Smooth muscle cell (in vitro differentiated cells): Measurements from ENCODE around the gene RAB31. TPM values are rescaled to one million over a fixed set of nuclear protein-coding genes. Genes with fewer than 3 reads are reported as not detected.

ENCODE experiments used
- DNase-seq: peaks from one replicate; lab custom pipeline; 2025; ENCODE audit not compliant: unreplicated experiment; lab: John Stamatoyannopoulos, UW
- H2AFZ ChIP-seq: fragments of 200-600 bp; sonication (generic); 2 replicates; pipeline ENCODE4 v1.6.0; 2016; ENCODE audit warnings: antibody characterized with exemption, low read depth, mild to moderate bottlenecking
- H3F3A ChIP-seq: fragments of 200-600 bp; sonication (generic); 2 replicates; pipeline ENCODE4 v1.6.0; 2017; ENCODE audit warnings: antibody characterized with exemption, low read depth
- H3K27ac ChIP-seq: fragments of 200-600 bp; sonication (generic); 2 replicates; pipeline ENCODE4 v1.5.1; 2016; ENCODE audit warnings: low read depth, mild to moderate bottlenecking
- H3K27me3 ChIP-seq: fragments of 200-600 bp; sonication (generic); 2 replicates; pipeline ENCODE4 v1.6.1; 2016; ENCODE audit warnings: low read depth, mild to moderate bottlenecking
- H3K36me3 ChIP-seq: fragments of 200-600 bp; sonication (generic); 2 replicates; pipeline ENCODE4 v1.5.1; 2016; ENCODE audit warnings: low read depth
- H3K4me1 ChIP-seq: fragments of 200-600 bp; sonication (generic); 2 replicates; pipeline ENCODE4 v1.5.1; 2016; ENCODE audit warnings: low read depth
- H3K4me2 ChIP-seq: fragments of 200-600 bp; sonication (generic); 2 replicates; pipeline ENCODE4 v1.6.0; 2016; ENCODE audit warnings: mild to moderate bottlenecking
- H3K4me3 ChIP-seq: fragments of 200-600 bp; sonication (generic); 2 replicates; pipeline ENCODE4 v1.5.1; 2016; ENCODE audit warnings: mild to moderate bottlenecking
- H3K79me2 ChIP-seq: fragments of 200-600 bp; sonication (generic); 2 replicates; pipeline ENCODE4 v1.6.0; 2016; ENCODE audit warnings: low read depth, mild to moderate bottlenecking
- H3K9ac ChIP-seq: fragments of 200-600 bp; sonication (generic); 2 replicates; pipeline ENCODE4 v1.6.0; 2016; ENCODE audit warnings: low read depth
- H3K9me3 ChIP-seq: fragments of 200-600 bp; sonication (generic); replicated peaks from 2 replicates; pipeline ENCODE4 v1.5.1; 2016; ENCODE audit warnings: low read depth
- H4K20me1 ChIP-seq: fragments of 200-600 bp; sonication (generic); 2 replicates; pipeline ENCODE4 v1.6.0; 2016; ENCODE audit warnings: low read depth
- WGBS: methylation state at CpG from one replicate; pipeline ENCODE4 v1.1.7; 2016; ENCODE audit warnings: low lambda C conversion rate; 5-methylcytosine and 5-hydroxymethylcytosine counted together
- polyA plus RNA-seq: library from polyadenylated mRNA; unstranded; fragments of >200 nt; fragmentation: Nextera tagmentation; extraction: Ambion mirVana; gene quantifications from 2 replicates; pipeline ENCODE4 v1.2.1, GENCODE V29; 2016
- total RNA-seq: library from RNA; depleted of rRNA; stranded (reverse); fragments of >200 nt; gene quantifications from 2 replicates; pipeline ENCODE4 v1.2.3, GENCODE V29; 2014
- TF ChIP-seq, protein P1 (sequence below): fragments of 200-600 bp; sonication (generic); IDR thresholded peaks from 2 replicates; pipeline ENCODE4 v1.5.1; 2017; ENCODE audit warnings: borderline replicate concordance, mild to moderate bottlenecking, antibody characterized with exemption; ENCODE audit not compliant: insufficient read depth, poor library complexity, severe bottlenecking

Gene RAB31
- total and polyA plus RNA-seq, 2 experiments from 2014 or later, result 116 to 414 TPM

DNA sequence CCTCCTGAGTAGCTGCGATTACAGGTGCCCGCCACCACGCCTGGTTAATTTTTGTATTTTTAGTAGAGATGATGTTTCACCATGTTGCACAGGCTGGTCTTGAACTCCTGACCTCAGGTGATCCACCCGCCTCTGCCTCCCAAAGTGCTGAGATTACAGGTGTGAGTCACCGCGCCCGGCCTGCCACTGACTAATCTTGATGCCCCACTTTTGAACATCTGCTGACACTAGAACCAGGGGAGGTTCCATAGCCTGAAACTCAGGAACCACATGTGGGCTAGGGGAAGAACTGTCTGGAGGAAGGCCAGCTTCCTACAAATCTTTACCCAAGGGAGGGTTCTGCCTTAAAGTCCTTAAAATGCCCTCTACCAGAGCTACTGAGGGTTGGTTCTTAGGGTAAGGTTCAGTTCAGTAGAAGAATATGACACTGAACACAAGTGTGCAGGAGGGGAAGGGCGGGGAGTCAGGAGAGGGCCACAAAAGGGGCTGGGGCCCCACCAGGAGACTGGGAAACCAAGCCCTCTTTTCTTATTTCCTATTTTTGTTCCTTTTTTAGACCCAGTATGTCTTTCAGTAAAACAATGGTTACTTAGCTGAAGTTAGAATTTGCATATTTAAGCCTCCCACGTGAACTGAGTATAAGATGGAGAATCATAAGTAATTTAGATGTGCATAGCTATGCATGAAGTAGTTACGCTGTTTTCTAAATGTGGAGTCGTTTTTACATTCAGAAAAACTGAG, 6.3 kb upstream of the RAB31 start:
- Histone ChIP-seq H3K27me3 (no peaks in the 10 kb centered on the region), H4K20me1 (no peaks in the 10 kb centered on the region), H3F3A (peaks cover 11% of the 10 kb centered on the region), H3K4me1 (peaks cover 20% of the 10 kb centered on the region), H3K79me2 (no peaks in the 10 kb centered on the region), H3K4me3 (no peak overlapping the region), H3K36me3 (no peaks in the 10 kb centered on the region), H3K27ac (no peak overlapping the region), H3K4me2 (no peak overlapping the region), H2AFZ (no peak overlapping the region), H3K9me3 (no peaks in the 10 kb centered on the region), H3K9ac (no peak overlapping the region)
- WGBS, result 90% methylated on average over 11 of the region's 11 CpGs
- TF ChIP-seq, protein P1, sequence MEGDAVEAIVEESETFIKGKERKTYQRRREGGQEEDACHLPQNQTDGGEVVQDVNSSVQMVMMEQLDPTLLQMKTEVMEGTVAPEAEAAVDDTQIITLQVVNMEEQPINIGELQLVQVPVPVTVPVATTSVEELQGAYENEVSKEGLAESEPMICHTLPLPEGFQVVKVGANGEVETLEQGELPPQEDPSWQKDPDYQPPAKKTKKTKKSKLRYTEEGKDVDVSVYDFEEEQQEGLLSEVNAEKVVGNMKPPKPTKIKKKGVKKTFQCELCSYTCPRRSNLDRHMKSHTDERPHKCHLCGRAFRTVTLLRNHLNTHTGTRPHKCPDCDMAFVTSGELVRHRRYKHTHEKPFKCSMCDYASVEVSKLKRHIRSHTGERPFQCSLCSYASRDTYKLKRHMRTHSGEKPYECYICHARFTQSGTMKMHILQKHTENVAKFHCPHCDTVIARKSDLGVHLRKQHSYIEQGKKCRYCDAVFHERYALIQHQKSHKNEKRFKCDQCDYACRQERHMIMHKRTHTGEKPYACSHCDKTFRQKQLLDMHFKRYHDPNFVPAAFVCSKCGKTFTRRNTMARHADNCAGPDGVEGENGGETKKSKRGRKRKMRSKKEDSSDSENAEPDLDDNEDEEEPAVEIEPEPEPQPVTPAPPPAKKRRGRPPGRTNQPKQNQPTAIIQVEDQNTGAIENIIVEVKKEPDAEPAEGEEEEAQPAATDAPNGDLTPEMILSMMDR, result no peak
- no peak for DNase-seq

- Histone ChIP-seq H3K4me3 (no peak overlapping the region), H3K36me3 (no peaks in the 10 kb centered on the region), H3F3A (peaks cover 11% of the 10 kb centered on the region), H3K4me2 (peak overlapping the region; percentile 92), H2AFZ (no peak overlapping the region), H3K9ac (no peak overlapping the region), H3K79me2 (peaks cover 12% of the 10 kb centered on the region), H3K27ac (peak overlapping the region; percentile 91), H4K20me1 (peaks cover 6% of the 10 kb centered on the region), H3K4me1 (peaks cover 24% of the 10 kb centered on the region), H3K9me3 (no peaks in the 10 kb centered on the region), H3K27me3 (no peaks in the 10 kb centered on the region)
- 73% methylated on average over 11 of the region's 11 CpGs for WGBS
- no peak for DNase-seq
- TF ChIP-seq, protein P1, result no peak
Measured at GRCh38 chr18:9704233-9705118, 3.6 kb upstream of the RAB31 start.

DNA sequence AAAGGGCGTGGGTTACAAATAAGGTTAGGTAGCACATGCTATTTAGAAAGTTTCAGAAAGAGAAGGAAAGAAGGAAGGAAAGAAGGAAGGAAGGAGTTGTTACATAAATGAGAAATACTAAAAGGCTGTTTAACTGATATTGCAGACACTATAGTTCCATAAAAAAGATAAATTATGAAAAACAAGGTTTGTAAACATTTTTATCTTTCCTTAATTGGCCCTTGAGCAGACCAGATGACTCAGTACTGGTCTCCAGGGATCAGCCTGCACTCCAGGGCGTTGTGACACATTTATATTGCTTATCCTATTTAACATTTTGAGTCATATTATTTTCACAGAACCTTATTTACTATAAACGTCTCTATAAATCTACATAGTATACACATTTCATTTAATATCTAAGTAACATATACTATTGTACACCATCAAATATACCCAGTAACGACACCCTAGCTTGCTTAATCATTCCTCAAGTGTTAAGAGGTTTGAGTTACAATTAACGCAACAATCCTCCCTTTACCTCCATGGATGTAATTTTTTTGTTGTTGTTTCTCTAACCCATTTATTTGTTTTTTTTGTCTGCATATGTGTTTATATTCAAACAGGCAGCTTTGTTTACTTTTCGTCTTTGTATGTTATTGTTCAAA, 2.8 kb upstream of the RAB31 start:
- no peak for DNase-seq
- 54% methylated on average over 6 of the region's 6 CpGs for WGBS
- peak overlapping the region; percentile 92 for H3K4me2 ChIP-seq

More for the DNA sequence above, 2.8 kb upstream of the RAB31 start:
- TF ChIP-seq, protein P1, result no peak
- no peak overlapping the region for H3K4me3 ChIP-seq
- H3K4me1 ChIP-seq, result peaks cover 24% of the 10 kb centered on the region
- no peaks in the 10 kb centered on the region for H3K36me3 ChIP-seq
- no peaks in the 10 kb centered on the region for H3K9me3 ChIP-seq
- peak overlapping the region; percentile 35 for H3K9ac ChIP-seq
- H2AFZ ChIP-seq, result peak overlapping the region; percentile 44
- H3K79me2 ChIP-seq, result peaks cover 21% of the 10 kb centered on the region
- no peaks in the 10 kb centered on the region for H3K27me3 ChIP-seq
- H4K20me1 ChIP-seq, result peaks cover 15% of the 10 kb centered on the region
- H3K27ac ChIP-seq, result peak overlapping the region; percentile 91
- H3F3A ChIP-seq, result peaks cover 11% of the 10 kb centered on the region
